NK-92 (cell line): Measurements from ENCODE around the gene CTRL.
A peak's percentile ranks its signal among the peaks of the same experiment; 100 is the strongest.
"Not testable (repeated sequence)": the region's sequence is repeated elsewhere in the genome, so short reads cannot be mapped to it uniquely, and the experiment has no call there.

Experiments used
- DNase-seq: peaks from one replicate; lab custom pipeline; 2025; ENCODE audit not compliant: unreplicated experiment; lab: John Stamatoyannopoulos, UW

Gene CTRL

DNA sequence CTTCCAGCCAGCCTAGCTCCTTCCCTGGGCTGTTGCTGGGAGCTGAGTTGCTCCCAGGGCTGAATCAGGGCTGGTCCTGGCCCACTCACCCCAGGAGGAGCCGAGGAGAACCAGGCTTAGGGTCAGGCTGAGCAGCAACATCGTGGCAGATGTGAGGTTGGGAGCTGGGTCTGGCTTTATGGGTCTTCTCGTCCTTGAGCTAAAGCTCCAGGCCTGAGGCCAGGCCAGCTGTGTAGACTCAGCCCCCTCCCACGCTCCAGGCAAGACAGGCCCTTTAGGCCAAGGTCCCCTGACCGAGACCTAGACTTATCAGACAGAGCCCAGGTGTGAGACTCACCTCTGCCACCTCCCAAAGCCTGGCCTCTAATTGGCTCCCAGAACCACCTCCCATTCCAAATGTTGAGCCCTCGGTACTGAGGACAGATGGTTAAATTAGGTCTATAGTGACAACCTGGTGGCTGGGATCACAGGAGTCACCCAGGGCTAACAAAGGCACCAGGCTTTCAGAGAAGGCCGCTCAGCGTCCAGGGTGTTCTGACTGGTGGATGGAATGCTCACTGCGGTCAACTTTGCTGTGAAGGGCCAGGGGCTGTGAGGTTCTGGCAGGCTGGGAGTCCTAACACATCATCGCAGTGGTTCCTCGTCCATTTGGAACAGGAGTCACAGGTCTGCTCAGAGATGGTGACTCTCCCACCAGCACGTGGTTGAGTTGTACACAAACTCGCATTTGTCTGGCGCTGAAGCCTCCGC, at the start of gene CTRL:
Gene CTRL (minus strand): TSS at position 151 of the 750 bp plus-strand sequence. CDS start 10 bp downstream, at position 141.
- DNase-seq: no peak

DNA sequence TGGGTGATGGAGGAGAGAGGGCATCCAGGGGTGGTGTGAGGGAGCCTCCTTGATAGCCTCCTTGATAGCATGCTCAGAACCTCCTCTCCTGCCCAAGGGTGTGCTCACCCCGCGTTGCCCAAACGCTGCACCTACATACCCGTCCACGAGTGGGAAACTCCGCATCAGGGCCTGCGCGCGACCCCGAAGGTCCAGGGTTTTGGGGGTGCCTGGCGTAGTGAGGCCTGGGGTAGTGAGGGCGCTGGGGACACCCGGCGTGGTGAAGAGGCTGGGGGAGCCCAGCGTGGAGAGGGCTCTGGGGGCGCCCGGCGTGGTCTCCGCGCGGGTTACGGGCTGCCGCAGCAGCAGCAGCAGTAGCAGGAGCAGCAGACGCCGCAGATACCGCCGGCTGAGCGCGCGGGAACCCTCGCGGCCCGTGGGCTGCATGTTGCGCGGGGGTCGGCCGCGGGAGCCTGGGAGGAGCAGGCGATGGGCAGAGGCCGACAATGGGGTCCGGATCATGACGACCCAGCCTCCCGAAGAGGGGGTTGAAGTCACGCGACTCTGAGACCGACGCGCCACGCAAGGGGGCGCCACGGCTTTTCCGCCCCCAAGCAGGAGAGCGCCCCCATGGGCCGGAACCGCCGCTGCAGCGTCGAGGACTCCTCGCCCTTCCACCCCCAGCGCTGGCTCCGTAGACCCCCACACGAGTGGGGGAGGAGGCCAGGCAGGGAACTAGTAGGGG, 48.5 kb upstream of the CTRL start, which contains the start of gene DPEP3:
Gene DPEP3 (minus strand): TSS at position 545 of the 724 bp plus-strand sequence. CDS start 119 bp downstream, at position 426.
- no peak for DNase-seq

- no peak for DNase-seq
Observed at GRCh38 chr16:67977469-67978227, 46.0 kb upstream of the CTRL start.

DNA sequence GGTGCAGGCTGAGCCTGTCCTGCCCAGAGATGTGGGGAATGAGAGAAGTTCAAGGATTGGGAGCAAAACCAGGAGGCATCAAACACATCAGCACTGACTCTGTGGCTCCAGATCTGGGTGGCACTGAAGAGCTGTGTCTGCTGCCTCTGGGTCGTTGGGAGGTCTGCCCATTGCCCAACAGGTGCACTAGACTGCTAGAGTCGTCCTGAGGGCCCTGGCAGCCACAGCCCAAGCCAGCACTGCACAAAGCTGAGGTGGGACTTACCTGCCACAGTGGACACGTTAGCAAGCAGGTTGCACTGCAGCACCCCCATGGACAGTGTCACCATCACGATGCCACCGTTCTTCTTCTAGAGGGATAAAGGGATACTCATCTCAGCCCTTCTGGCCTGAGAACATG, 45.3 kb upstream of the CTRL start:
- no peak for DNase-seq

DNA sequence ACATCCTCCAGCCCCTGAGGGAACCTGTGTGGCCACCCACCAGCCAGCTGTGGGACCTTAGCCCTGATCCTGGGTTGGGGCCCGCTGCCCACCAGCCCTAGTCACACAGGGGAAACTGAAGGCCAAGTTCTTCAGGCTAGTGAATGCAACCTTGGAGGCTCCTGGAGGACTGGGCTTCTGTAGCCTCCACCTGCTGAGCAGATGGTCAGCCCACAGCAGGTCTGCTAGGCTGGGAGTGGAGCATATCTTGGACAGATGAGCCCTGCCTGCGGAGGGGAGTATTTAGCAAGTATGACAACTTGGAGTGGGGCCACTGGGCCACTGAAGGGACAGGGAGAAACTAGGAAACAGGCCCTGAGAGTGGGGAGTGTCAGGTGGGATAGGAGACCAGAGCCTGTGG, 44.5 kb upstream of the CTRL start:
- no peak for DNase-seq

GRCh38 chr16:67975321-67976105, 43.9 kb upstream of the CTRL start:
- no peak for DNase-seq

- DNase-seq: not testable (repeated sequence)
Observed at GRCh38 chr16:67972285-67972684, 40.6 kb upstream of the CTRL start.

GRCh38 chr16:67971111-67971510, 39.4 kb upstream of the CTRL start:
- no peak for DNase-seq

- DNase-seq: no peak
Observed at GRCh38 chr16:67969254-67970039, 37.8 kb upstream of the CTRL start.

- DNase-seq: peak; percentile 25
Observed at GRCh38 chr16:67968400-67969253, 37.0 kb upstream of the CTRL start, which contains the start of gene SLC12A4. SLC12A4 (minus strand) TSS chr16:67968637; CDS start chr16:67968553, 84 bp downstream.

GRCh38 chr16:67967958-67968399, 36.3 kb upstream of the CTRL start:
- DNase-seq: no peak

- DNase-seq: no peak
Observed at GRCh38 chr16:67967183-67967957, 35.7 kb upstream of the CTRL start.

- no peak for DNase-seq
Observed at GRCh38 chr16:67966549-67967182, 35.0 kb upstream of the CTRL start.

DNA sequence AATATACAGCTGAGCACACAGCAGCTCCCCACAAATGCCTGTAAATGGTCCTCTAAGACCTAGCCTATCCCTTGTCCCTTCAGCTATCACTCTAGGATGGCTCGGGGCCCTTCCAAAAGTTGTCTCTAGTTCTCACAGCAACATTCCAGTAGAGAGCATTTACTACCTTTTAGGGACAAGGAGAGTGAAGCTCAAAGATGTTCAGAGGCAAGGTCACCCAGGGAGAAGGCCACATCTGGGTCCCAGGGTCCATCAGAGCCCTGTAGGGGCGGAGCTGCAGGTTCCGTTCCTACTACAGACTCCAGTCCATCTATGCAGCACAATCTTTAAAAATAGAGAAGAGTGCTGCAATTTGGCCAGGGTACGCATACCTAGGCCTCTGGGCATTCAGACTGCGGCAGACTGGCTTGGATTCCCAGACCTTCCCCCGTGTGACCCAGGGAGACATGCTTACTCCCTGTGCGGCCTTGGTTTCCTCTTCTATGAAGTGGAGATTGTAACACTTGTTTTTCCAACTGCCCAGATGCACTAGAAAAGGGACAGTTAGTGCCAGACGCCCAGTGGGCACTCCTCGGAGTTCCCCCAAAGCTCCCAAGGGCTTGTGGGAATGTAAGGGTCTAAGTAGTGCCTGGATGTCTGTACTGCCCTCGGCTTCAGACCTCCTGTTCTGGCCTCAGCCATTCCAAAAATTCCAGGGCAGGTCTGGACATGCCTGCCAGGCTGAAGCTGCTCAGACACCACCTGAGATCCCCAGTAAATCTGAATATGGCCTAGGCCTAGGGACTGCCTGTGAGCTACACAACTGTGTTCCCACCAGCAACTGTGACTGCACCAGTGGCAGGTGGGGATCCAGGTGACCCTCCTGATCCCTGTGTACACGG, 34.2 kb upstream of the CTRL start:
- no peak for DNase-seq

- no peak for DNase-seq
Observed at GRCh38 chr16:67964477-67965131, 32.9 kb upstream of the CTRL start.

- DNase-seq: no peak
Observed at GRCh38 chr16:67963662-67964321, 32.1 kb upstream of the CTRL start.
